SK-N-SH treated with all-trans-retinoic acid at 6 μM for 48 hours (cell line): ENCODE results near the gene FAM124A.

Experiments
- BACH2 ChIP-seq: fragments of 250-450 bp; sonication (Bioruptor Pico); IDR thresholded peaks from 2 replicates; pipeline ENCODE4 v1.9.0; 2021; ENCODE audit warnings: mild to moderate bottlenecking, borderline replicate concordance
- CREB5 ChIP-seq: fragments of 250-450 bp; sonication (Bioruptor Pico); IDR thresholded peaks from 2 replicates; pipeline ENCODE4 v1.5.1; 2020; ENCODE audit warnings: low read depth, mild to moderate bottlenecking, moderate library complexity
- CSDC2 ChIP-seq: fragments of 250-450 bp; sonication (Bioruptor Pico); IDR thresholded peaks from 2 replicates; pipeline ENCODE4 v1.5.0; 2020; ENCODE audit warnings: mild to moderate bottlenecking, moderate library complexity
- ESRRG ChIP-seq: fragments of 250-450 bp; sonication (Bioruptor Pico); IDR thresholded peaks from 2 replicates; pipeline ENCODE4 v1.6.1; 2021; ENCODE audit warnings: mild to moderate bottlenecking
- PATZ1 ChIP-seq: fragments of 250-450 bp; sonication (Bioruptor Pico); IDR thresholded peaks from 2 replicates; pipeline ENCODE4 v1.8.0; 2020; ENCODE audit warnings: mild to moderate bottlenecking, moderate library complexity, borderline replicate concordance
- RARB ChIP-seq: fragments of 250-450 bp; sonication (Bioruptor Pico); IDR thresholded peaks from 2 replicates; pipeline ENCODE4 v1.8.0; 2021; ENCODE audit warnings: mild to moderate bottlenecking, moderate library complexity
- ZC3H10 ChIP-seq: fragments of 250-450 bp; sonication (Bioruptor Pico); IDR thresholded peaks from 2 replicates; pipeline ENCODE4 v1.5.1; 2021; ENCODE audit warnings: mild to moderate bottlenecking, moderate library complexity
- ZNF70 ChIP-seq: fragments of 450-650 bp; formaldehyde crosslinking; IDR thresholded peaks from 2 replicates; pipeline ENCODE4 v1.5.0; 2020; ENCODE audit warnings: mild to moderate bottlenecking, moderate library complexity

DNA sequence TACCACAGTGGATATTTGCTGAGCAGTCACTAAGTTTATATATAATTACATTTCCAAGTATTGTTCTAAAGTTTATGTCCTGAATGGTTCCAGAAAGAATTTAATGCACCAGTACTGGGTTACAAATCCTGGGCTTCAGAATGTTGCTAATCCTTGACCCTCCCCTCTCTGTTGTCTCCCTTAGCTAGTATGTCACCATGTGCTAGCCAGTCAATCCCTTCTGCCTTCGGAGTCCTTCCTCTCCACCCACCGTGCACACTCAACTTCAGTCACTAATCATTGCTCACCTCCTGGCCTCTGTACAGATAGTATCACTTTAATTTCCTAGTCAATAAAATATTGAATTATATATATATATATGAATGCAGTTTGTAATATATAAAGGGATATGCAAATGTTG is 7.5 kb downstream of the FAM124A start:
- no peak for TF ChIP-seq PATZ1 (CRISPR knock-in tag)
- no peak for TF ChIP-seq CSDC2 (CRISPR knock-in tag)
- no peak for TF ChIP-seq ZC3H10
- TF ChIP-seq RARB (CRISPR knock-in tag): no peak
- TF ChIP-seq ZNF70: no peak
- TF ChIP-seq CREB5 (CRISPR knock-in tag): no peak
- TF ChIP-seq BACH2: no peak
- TF ChIP-seq ESRRG (CRISPR knock-in tag): no peak
